Omental fat pad (tissue), 4 donors: ENCODE data around the gene RENBP. TPM values are rescaled to one million over a fixed set of nuclear protein-coding genes. Genes with fewer than 3 reads are reported as not detected.

ENCODE experiments used
- ATAC-seq: fragments of 150-250 bp; one replicate; pipeline ENCODE4 v1.9.1; 2016; ENCODE audit warnings: mild to moderate bottlenecking, moderate library complexity; ENCODE audit not compliant: low FRiP score
- DNase-seq: peaks from one replicate; pipeline ENCODE4 v3.0.0-alpha.2; 2019; ENCODE audit warnings: low spot score
- CTCF ChIP-seq, 3 donors: fragments of 450-650 bp; IDR thresholded peaks; one replicate each; pipeline ENCODE4 v1.5.1; 2016 to 2017; ENCODE audit warnings: antibody characterized with exemption in 3 of 3, mild to moderate bottlenecking in 3 of 3, moderate library complexity in 2 of 3
- total RNA-seq, 4 donors: library from RNA; depleted of rRNA; stranded (reverse); fragments of >200 nt; gene quantifications; one replicate each; pipeline ENCODE4 v1.1.0, GENCODE V29; 2016

Gene RENBP
- total RNA-seq, 4 donors from 2014 or later: 7.8 to 33.0 (median 26.5) TPM

DNA sequence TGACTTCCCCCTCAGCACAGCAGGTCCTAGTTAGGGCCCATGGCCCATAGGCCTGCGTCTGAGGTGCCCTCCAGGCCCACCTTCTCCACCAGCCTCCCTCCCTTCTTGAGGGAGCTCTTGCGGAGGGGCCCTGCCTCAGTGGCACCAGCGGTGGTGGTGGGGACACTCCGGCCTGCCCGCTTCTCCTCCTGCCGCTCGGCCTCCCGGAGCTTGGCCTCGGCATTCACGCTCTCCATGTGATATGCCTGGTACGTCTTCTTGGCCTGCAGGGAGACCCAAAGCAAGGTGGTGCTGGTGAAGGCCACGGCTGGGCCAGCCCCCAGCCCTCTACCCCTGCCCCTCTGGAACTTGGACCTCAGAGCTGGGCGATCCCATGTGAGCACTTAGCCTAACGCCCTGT is 23.9 kb downstream of the RENBP start:
- no peak for TF ChIP-seq CTCF (IDR thresholded peaks at IDR 0.05)
- DNase-seq (no peak), ATAC-seq (no peak)

DNA sequence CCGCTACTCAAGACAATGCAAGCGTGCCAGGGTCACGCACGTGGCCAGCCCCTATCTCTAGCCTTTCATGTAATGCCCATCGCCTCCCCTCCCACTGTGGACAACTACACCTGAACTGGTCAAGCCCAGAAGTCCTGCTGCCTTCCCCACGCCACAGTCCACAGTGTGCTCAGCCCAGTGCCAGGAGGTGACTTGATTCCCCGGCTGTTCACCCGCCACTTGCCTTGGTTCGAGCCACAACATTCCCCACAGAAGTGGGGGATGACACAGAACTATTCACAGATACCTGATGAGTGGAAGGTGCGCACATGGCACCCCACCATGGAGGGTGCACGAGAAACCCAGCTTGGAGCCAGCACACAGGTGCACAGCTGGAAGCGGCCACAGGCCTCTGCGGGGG is 25.2 kb downstream of the RENBP start:
- DNase-seq (no peak), ATAC-seq (no peak)
- no peak for TF ChIP-seq CTCF (IDR thresholded peaks at IDR 0.05)

GRCh38 chrX:153917869-153918268 is 26.6 kb downstream of the RENBP start:
- DNase-seq: no peak
- TF ChIP-seq CTCF (IDR thresholded peaks at IDR 0.05): no peak
- ATAC-seq: no peak

GRCh38 chrX:153913701-153914100 is 30.7 kb downstream of the RENBP start:
- TF ChIP-seq CTCF (IDR thresholded peaks at IDR 0.05): no peak
- no peak for DNase-seq
- no peak for ATAC-seq

GRCh38 chrX:153913211-153913610 is 31.2 kb downstream of the RENBP start:
- DNase-seq: no peak
- TF ChIP-seq CTCF (IDR thresholded peaks at IDR 0.05): no peak
- no peak for ATAC-seq

DNA sequence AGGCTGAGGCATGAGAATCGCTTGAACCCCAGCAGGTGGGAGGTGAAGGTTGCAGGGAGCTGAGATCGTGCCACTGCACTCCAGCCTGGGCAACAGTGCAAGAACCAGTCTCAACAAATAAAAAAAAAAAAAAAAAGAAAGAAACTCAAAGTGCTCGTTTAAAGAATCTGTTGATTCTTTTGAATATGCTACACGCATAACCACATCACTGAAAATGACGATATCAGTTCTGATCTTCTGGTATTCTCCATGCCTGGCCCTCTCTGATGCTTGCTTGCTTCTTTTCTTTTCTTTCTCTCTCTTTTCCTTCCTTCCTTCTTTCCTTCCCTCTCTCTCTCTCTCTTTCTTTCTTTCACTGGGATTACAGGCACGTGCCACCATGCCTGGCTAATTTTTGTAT is 32.6 kb downstream of the RENBP start:
- no peak for ATAC-seq
- no peak for DNase-seq
- no peak for TF ChIP-seq CTCF (IDR thresholded peaks at IDR 0.05)

GRCh38 chrX:153910446-153910845 is 34.0 kb downstream of the RENBP start:
- ATAC-seq (no peak), DNase-seq (no peak)
- no peak for TF ChIP-seq CTCF (IDR thresholded peaks at IDR 0.05)
